Activated T-helper 2 cell treated with anti-CD3 and anti-CD28 coated beads, Interferon-gamma antibody, Interleukin-2, Interleukin-4, amounts not matched to agents 10 μg/mL and 5 μg/mL and 100 μg/mL, durations not matched to agents 14 hours and 24 hours and 36 hours (primary cell): ENCODE data around the gene LINGO3. TPM values are rescaled to one million over a fixed set of nuclear protein-coding genes. Genes with fewer than 3 reads are reported as not detected.

ENCODE experiments used
- DNase-seq: peaks from one replicate; pipeline ENCODE4 v3.0.0; 2021; ENCODE audit warnings: low spot score
- H3K27ac Mint-ChIP-seq: one replicate; pipeline ENCODE4 v1.8.0; 2021; ENCODE audit warnings: mixed read lengths
- H3K27me3 Mint-ChIP-seq: one replicate; pipeline ENCODE4 v1.8.0; 2021; ENCODE audit warnings: low read depth, mixed read lengths
- H3K36me3 Mint-ChIP-seq: one replicate; pipeline ENCODE4 v1.8.0; 2021; ENCODE audit warnings: low read depth, mixed read lengths
- H3K4me1 Mint-ChIP-seq: one replicate; pipeline ENCODE4 v1.8.0; 2021; ENCODE audit warnings: low read depth, mixed read lengths
- H3K4me3 Mint-ChIP-seq: one replicate; pipeline ENCODE4 v1.8.0; 2021; ENCODE audit warnings: low read depth, mild to moderate bottlenecking, moderate library complexity, mixed read lengths
- H3K9me3 Mint-ChIP-seq: one replicate; pipeline ENCODE4 v1.8.0; 2021; ENCODE audit warnings: mixed read lengths
- intact Hi-C: fragments of 100-400 bp; cut with micrococcal nuclease; formaldehyde crosslinking; loops from one replicate; pipeline ENCODE4 v1.15.1; 2023
- total RNA-seq: library from RNA; stranded (reverse); gene quantifications from 2 replicates; pipeline ENCODE4 v1.2.3, GENCODE V29; 2022

The LINGO3 gene
- total RNA-seq, 1 donor from 2014 or later, result 0.23 TPM

DNA sequence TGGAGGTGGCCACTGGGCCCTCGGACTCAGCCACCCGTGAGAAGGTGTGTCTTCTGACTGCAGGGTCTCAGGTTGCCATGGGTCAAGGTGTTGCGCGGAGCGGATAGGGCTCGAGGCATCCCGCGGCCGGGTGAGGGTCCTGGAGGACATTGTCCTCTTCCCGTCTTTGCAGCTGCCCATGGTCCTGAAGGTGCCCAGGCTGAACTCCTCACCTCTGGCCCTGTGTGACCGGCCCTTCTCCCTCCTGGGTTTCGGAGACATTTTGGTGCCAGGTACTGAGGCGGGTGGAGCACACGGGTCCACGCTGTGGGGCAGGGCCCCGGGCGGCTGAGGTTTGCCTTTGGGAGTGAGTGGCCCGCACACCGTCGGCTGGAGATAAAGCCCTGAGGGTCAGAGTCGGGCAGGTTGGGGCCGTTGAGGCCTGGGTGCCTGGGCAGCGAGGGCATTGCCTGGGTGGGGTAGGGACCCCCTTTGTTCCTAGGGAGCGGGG is 36.5 kb upstream of the LINGO3 start:
- no peaks in the 10 kb centered on the region for H3K27me3 Mint-ChIP-seq
- no peaks in the 10 kb centered on the region for H3K9me3 Mint-ChIP-seq
- intact Hi-C loops, result no loop called here
- no peak for DNase-seq
- no peaks in the 10 kb centered on the region for H3K4me1 Mint-ChIP-seq
- no peaks in the 10 kb centered on the region for H3K36me3 Mint-ChIP-seq
- H3K4me3 Mint-ChIP-seq, result no peak overlapping the region
- no peak overlapping the region for H3K27ac Mint-ChIP-seq

DNA sequence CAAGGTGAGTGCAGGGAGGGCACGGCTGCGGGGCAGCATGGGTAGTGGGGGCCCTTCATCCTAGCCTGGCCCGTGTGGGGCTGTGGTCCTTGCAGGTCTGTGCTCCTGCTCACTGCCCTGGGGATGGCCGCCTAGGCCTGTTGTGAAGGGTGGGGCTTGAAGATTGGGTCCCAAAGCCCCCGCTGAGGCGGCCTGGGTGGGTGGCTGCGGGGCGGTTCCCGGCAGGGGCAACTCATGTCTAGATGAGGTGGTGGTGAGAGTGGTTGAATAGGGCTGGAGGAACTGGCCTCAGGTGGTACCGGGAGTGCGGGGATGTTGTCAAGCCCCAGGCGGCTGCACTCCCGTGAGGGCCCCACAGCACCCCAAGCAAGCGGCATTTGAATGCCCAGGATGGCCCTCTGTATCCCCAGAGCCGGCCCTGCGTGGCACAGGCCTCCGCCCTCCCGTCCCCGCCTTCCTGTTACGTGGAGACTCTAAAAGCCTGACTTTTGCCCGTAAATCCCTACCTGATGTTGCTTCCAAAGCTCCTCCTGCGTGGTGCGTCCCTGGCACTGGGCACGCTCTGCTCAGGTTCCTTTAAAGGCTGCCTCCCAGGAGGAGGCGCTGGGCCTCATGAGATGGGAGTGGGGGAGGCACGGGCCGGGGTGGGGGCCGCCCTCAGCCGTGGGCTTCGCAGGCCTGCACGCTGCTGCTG is 35.5 kb upstream of the LINGO3 start:
- no peak overlapping the region for H3K4me3 Mint-ChIP-seq

DNA sequence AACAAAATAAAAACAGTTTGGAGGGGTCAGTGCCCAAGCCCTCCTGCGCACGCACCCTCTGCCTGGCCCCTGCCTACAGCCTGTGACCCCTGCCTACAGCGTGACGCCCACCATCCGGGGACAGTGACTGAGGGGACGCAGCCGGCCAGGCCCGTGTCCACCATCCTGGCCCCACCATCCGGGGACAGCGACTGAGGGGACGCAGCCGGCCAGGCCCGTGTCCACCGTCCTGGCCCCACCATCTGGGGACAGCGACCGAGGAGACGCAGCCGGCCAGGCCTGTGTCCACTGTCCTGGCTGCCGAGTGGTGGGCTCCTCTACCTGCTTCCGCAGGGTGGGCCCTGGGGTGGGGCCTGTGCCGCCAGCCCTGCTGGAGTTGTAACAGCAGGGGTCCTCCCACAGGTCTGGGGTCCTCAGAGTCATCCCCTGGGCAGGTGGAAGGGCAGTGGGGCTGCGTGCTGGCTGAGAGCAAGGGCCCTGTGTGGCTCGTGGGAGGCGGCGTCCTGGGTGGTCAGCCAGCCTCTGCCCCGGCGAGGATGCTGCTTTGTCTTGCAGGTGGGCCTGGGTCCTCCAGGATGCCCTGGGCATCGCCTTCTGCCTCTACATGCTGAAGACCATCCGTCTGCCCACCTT is 34.8 kb upstream of the LINGO3 start:
- Mint-ChIP-seq H3K4me1 (no peaks in the 10 kb centered on the region), H3K36me3 (peaks cover under 1% of the 10 kb centered on the region)

More for the DNA sequence above, 35.5 kb upstream of the LINGO3 start:
- no peak overlapping the region for H3K27ac Mint-ChIP-seq
- H3K36me3 Mint-ChIP-seq, result no peaks in the 10 kb centered on the region
- no peaks in the 10 kb centered on the region for H3K9me3 Mint-ChIP-seq
- no peaks in the 10 kb centered on the region for H3K4me1 Mint-ChIP-seq
- intact Hi-C loops, result no loop called here
- DNase-seq, result no peak
- no peaks in the 10 kb centered on the region for H3K27me3 Mint-ChIP-seq

DNA sequence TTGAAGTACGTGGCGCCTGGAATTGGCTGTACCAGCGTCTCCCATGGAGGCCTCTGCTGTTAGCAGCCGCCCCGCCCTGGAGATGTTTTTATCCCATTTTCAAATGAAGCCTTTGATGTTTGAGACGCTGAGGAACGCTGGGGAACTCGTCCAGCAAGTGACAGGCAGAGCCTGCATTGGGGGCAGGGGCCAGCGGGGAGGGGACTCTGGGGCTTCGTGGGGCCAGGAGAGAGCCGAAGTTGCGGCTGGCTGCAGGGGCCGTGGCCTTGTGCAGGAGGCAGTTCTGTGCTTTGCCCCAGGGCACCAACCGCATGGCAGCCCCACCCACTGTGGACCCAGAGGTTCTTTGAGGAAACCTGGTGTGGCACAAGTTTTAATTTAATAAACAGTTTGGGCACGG is 34.0 kb upstream of the LINGO3 start:
- Mint-ChIP-seq H3K36me3 (peaks cover 4% of the 10 kb centered on the region), H3K4me3 (no peak overlapping the region), H3K4me1 (no peaks in the 10 kb centered on the region), H3K27me3 (no peaks in the 10 kb centered on the region), H3K27ac (no peak overlapping the region), H3K9me3 (no peaks in the 10 kb centered on the region)
- no peak for DNase-seq
- intact Hi-C loops, result no loop called here

More for the DNA sequence above, 34.8 kb upstream of the LINGO3 start:
- H3K9me3 Mint-ChIP-seq, result no peaks in the 10 kb centered on the region
- no peaks in the 10 kb centered on the region for H3K27me3 Mint-ChIP-seq
- H3K27ac Mint-ChIP-seq, result no peak overlapping the region
- intact Hi-C loops, result no loop called here
- DNase-seq, result no peak
- no peak overlapping the region for H3K4me3 Mint-ChIP-seq

DNA sequence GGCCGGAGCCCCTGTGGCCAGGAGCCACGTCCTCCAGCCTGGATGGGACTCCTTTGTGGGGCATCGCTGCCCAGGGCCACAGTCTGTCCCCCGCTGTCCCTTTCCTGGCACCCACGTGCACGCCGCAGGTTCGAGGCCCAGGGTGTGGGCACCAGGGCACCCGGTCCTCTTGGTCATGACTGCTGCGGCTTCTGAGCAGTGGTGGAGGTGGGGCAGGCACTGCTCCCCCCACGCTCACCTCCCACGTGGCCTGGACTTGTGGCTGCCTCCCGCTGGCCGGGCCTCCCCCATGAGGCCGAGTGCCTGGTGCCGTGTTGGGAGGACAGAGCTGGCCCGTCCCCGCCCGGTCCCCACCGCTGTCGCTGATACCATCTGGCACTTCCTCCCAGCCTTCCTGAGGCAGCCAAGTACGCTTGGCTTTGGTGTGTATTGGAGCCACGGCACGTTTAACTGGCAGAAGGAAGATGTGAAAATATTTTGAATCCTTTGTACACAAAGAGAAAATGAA is 33.3 kb upstream of the LINGO3 start:
- Mint-ChIP-seq H3K36me3 (peaks cover 6% of the 10 kb centered on the region), H3K4me3 (no peak overlapping the region), H3K9me3 (peaks cover under 1% of the 10 kb centered on the region), H3K27ac (no peak overlapping the region), H3K4me1 (no peaks in the 10 kb centered on the region), H3K27me3 (no peaks in the 10 kb centered on the region)
- no peak for DNase-seq
- intact Hi-C loops, result no loop called here

DNA sequence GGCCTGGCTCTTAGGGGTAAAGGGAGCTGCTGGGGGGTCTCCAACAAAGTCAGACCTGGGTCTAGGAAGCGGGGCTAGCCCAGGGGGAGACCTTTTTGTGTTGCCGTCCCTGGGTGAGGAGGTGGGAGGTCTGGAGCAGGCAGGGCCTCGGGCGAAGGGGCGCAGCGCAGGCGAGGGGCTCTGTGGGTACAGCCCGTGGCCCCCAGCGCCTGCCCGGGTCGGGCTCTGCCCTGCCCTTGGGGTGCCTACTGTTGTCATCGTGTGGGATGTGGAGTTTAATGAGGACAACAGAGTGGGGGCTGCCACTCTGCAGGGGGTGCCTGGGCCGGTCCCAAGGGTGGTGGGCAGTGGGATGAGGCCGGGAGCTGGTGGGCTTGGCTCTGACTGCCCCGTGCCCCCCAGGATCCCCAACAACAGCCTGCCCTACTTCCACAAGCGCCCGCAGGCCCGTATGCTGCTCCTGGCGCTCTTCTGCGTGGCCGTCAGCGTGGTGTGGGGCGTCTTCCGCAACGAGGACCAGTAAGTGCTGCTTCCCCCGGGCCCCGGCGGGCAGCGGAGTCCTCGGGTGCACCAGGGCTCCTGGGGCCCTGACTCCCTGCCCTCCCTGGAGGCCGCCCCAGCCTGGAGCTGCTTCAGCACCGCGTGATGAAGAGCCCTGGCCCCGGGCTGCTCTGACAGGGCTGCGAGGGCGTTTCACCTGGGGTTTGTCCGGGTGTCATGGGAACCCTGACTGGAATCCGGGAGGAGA is 32.7 kb upstream of the LINGO3 start:
- Mint-ChIP-seq H3K27me3 (no peaks in the 10 kb centered on the region), H3K27ac (no peak overlapping the region), H3K36me3 (peaks cover 10% of the 10 kb centered on the region), H3K9me3 (peaks cover 7% of the 10 kb centered on the region), H3K4me1 (peaks cover under 1% of the 10 kb centered on the region), H3K4me3 (no peak overlapping the region)
- intact Hi-C loops, result no loop called here
- DNase-seq, result no peak

GRCh38 chr19:2339644-2340310 is 31.8 kb upstream of the LINGO3 start:
- Mint-ChIP-seq H3K9me3 (peaks cover 9% of the 10 kb centered on the region), H3K27me3 (no peaks in the 10 kb centered on the region), H3K36me3 (peaks cover 12% of the 10 kb centered on the region), H3K27ac (no peak overlapping the region), H3K4me1 (peaks cover 1% of the 10 kb centered on the region), H3K4me3 (no peak overlapping the region)
- intact Hi-C loops, result no loop called here
- DNase-seq, result no peak

DNA sequence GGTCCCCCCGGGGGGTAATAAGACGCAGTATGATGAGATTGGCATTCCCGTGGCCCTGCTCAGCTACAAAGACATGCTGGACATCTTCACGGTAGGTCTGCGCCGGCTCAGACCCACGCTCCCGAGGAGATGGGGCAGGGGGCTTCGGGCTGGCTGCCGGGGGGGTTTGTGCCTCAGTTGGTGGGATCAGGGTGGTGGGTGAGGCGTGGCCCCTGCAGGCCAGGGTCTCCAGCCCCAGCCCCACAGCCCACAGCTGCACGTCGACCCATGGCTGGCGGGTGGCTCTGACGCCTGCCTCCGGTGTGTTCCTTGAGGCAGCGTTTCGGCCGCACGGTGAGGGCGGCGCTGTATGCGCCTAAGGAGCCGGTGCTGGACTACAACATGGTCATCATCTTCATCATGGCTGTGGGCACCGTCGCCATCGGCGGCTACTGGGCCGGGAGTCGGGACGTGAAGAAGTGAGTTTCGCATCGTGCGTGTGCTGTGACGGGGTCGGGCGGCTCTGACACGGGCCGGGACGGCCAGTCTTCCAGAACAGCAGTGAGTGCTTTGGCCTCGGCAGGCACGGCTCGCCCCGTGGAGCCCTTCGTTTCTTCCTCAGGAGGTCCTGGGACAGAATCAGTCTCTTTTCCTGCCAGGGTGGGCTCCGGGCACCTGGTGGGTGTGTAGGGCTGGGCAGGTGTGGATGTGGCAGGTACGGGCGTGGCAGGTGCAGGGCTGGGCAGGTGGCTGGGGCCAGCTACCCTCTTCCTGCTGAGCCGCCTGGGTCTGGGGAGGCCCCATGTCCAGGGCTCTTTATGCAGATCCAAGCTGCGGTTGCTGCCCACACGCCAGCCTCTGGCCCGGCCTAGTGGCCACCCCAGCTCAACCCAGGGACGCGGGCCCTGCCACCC is 31.0 kb upstream of the LINGO3 start:
- no peak for DNase-seq
- H3K27ac Mint-ChIP-seq, result no peak overlapping the region
- intact Hi-C loops, result no loop called here
- peaks cover 1% of the 10 kb centered on the region for H3K4me1 Mint-ChIP-seq
- peaks cover 12% of the 10 kb centered on the region for H3K36me3 Mint-ChIP-seq
- peaks cover 9% of the 10 kb centered on the region for H3K9me3 Mint-ChIP-seq
- no peak overlapping the region for H3K4me3 Mint-ChIP-seq
- H3K27me3 Mint-ChIP-seq, result no peaks in the 10 kb centered on the region

DNA sequence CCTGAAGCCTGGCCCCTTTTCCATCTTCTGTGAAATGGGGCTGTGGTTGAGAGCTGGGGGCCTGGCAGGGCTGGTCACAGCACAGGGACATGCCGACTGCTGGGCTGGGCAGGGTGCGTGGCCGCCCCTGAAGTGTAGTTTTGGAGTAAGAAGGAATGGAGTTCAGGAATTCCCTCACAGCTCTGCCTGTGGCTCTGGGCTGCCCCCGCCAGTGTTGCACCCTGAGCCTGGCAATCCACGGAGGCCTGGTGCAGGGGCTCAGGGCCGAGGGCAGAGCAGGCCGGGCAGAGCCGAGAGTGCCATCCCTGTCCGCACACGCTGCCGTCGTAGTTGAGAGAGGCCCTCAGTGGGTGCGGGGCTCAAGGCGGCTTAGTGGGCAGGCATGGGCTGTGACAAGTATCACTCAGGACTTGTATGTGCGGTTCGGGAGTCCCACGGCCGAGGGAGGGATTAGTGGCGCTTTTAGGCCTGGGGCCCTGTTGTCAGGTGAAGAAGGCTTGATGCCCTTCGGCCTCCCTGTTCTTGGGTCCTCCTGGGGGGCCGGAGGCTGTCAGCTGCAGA is 30.2 kb upstream of the LINGO3 start:
- Mint-ChIP-seq H3K27me3 (no peaks in the 10 kb centered on the region), H3K27ac (no peak overlapping the region), H3K4me3 (no peak overlapping the region), H3K36me3 (peaks cover 12% of the 10 kb centered on the region), H3K9me3 (peaks cover 9% of the 10 kb centered on the region), H3K4me1 (peaks cover 4% of the 10 kb centered on the region)
- DNase-seq, result no peak
- intact Hi-C loops, result no loop called here

GRCh38 chr19:2337329-2337707 is 29.4 kb upstream of the LINGO3 start:
- Mint-ChIP-seq H3K27ac (no peak overlapping the region), H3K4me3 (no peak overlapping the region), H3K36me3 (peaks cover 12% of the 10 kb centered on the region), H3K9me3 (peaks cover 9% of the 10 kb centered on the region), H3K27me3 (no peaks in the 10 kb centered on the region), H3K4me1 (peaks cover 5% of the 10 kb centered on the region)
- no peak for DNase-seq
- intact Hi-C loops, result no loop called here

GRCh38 chr19:2336528-2337328 is 28.8 kb upstream of the LINGO3 start:
- H3K4me1 Mint-ChIP-seq, result peaks cover 9% of the 10 kb centered on the region
- H3K4me3 Mint-ChIP-seq, result no peak overlapping the region
- H3K36me3 Mint-ChIP-seq, result peaks cover 12% of the 10 kb centered on the region
- DNase-seq, result no peak
- no peak overlapping the region for H3K27ac Mint-ChIP-seq
- H3K27me3 Mint-ChIP-seq, result no peaks in the 10 kb centered on the region
- intact Hi-C loops, result no loop called here
- peaks cover 9% of the 10 kb centered on the region for H3K9me3 Mint-ChIP-seq
